NCI-H187 treated with DMSO at 0.1 percent for 48 hours (cell line): Measurements from ENCODE around the gene RPL32.
"Not testable (repeated sequence)": the region's sequence is repeated elsewhere in the genome, so short reads cannot be mapped to it uniquely, and the experiment has no call there.

Experiments used
- DNase-seq: peaks from one replicate; lab custom pipeline; 2025; lab: John Stamatoyannopoulos, UW

RPL32 gene

DNA sequence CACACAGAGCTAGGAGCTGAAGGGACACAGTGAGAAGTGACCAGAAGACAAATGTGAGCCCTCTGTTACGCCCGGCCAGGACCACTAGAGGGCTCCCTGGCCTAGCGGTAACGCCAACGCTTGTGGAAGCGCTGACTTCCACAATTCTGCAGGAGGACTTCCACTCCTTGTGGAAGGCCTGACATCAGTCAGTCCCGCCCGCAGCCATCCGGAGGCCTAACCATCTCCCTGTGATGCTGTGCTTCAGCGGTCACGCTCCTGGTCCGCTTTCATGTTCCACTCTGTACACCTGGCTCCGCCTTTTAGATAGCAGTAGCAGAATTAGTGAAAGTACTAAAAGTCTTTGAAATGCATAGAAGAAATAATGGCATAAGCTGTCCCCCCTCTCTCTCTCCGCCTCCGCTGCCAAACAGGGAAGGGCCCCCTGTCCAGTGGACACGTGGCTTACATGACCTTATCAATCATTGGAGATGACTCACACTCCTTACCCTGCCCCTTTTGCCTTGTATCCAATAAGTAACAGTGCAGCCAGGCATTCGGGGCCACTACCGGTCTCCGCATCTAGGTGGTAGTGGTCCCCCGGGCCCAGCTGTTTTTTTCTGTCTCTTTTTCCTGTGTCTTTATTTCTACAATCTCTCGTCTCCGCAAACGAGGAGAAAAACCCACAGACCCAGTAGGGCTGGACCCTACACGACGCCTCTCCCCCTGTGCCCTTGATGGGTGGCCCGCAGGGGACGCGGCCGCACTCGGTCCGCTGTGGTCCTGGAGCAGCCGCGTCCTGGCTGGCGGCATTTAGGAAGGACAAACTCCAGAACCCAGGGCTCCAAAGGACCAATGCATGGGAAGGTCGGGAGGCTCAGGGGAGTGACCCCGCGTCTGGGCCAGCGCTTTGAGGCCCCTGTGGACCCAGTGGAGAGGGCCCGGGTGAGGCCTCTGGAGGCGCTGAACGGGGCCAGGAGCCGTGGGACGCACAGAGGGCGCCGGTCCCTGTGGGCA is 27.0 kb upstream of the RPL32 start:
- DNase-seq, result no peak

DNA sequence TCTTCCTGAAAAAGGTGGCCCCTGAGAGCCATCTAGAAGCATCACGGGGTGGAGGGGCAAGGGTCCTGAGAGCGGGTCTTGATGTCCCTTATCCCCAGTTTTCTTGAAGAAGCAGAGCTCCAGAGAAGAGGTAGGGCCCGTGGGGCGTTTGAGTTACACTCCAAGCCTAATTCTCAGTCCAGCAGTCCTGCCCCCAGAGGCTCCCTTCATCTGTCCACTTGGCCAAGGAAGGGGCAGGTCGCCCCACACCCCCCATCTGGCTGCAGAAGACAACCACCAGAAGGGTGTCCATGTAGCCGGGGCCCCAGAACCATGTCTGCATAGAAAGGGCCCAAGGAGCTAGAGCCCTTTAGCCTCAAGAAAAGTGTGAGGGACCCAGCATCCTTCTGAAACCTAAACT is 25.5 kb upstream of the RPL32 start:
- DNase-seq, result no peak

DNA sequence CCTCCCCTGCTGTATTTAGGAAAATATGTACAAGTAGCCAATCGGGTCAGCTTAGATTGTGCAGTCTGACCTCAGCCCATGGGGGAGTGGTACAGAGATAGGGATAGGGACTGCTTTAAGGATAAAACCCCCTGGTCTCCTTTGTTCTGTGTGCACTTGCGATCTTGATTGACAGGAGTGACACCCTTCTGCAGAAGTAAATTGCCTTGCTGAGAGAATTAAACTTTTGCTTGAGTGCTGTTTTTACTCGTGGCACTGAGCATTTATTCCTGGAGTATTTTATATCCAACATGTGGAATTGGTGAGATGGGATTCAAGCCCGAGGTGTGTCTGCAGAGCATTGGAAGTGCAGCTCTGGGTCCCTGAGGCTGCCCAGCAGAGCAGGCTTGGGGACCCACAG is 23.9 kb upstream of the RPL32 start:
- DNase-seq, result no peak

DNA sequence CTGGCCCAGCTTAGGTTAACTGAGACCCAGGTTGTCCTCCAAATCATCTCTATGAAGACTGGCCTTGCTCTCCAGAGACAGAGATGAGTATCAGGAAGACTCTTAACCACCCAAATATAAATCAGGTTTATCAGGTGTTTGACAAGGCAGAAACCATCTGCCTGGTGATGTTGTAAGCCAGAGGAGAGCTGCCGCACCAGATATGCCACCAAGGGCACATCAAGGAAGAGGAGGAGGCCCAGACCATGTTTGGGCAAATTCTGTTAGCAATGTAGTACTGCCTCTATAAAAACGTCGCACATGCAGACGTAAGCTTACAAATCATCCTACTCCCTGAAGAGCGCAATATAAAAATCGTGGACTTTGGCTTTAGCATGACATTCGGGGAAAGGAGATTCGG is 21.0 kb upstream of the RPL32 start:
- no peak for DNase-seq

DNA sequence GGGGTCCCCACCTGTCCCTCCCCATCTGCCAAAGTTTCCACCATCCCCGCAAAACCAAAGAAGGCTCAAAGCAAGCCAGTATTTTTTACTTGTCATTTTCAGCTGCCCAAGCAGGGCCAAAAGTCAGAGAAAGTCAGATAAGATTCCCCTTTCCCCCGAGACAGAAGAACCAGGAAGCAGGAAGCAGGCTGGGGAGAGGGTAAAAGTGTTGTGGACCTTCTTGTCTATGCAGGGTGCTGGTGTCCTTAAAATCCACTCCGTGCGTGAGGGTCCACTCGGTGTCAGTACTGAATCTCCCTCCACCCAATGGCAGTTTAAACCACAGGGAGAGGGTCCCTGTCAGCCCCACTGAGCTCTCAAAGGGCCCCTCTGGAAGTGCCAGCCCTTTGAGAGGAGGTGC is 20.2 kb upstream of the RPL32 start:
- DNase-seq, result no peak

DNA sequence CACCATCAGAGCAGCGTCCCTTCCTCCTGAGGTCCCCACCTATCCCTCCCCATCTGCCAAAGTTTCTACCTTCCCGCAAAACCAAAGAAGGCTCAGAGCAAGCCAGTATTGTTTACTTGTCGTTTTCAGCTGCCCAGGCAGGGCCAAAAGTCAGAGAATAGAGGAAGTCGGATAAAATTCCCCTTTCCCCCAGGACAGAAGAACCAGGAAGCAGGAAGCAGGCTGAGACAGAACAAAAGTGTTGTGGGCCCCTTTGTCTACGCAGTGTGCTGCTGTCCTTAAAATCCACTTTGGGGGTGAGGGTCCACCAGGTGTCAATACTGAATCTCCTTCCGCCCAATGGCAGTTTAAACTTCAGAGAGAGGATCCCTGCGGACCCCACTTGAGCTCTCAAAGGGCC is 18.5 kb upstream of the RPL32 start:
- no peak for DNase-seq

DNA sequence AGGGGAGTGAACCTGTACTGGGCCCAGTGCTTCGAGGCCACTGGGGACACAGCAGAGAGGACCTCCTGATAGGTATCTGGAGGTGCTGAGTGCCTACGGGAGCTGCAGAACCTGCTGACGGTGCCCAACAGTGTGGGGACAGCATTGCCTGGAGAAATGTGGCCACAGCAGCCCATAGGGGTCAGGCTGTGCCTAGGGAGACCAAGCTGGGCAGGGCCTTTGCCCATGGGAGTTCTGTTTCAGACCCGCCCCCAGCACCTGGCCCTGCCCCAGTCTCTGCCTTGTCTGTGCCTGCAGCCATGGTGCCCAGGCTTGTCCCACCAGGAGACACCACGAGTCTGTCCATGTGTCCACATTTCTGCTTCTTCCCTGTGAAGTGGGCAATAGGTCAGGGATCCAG is 15.3 kb upstream of the RPL32 start:
- no peak for DNase-seq

DNA sequence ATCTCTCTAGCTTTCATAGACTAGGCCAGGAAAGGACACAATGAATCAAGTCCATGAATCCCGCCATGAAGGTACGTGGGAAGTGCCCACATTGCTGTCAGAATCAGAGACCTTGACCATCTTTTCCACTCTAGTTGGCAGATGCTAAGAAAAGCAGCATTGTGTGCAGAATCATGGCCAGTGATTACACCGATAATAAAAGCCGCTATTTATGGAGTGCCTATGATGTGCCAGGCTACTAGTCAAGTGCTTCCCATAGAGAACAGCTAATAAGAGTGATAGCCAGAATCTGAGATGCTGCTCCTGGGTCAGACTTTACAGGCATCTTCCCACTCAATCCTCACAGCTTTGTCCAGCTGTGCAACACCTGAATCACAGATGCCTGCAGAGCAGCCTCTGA is 13.2 kb upstream of the RPL32 start:
- no peak for DNase-seq

DNA sequence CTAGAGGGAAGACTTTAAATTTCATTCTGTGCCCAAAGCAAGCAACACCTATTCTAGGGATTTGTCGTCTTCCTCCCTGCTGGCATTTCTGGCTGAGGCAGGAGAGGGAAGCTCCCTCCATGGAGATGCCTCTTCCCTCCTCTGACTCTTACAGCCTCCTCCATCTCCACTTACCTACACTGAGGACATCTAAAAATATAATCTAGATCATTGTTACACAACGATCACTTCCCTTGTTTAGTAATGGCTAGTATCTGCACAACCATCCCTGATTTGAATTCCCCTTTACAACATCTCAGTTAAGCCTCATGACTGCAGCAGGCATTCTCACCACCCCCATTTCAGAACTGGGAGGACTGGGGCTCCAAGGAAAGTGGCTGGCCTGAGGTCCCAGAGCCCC is 12.5 kb upstream of the RPL32 start:
- not testable (repeated sequence) for DNase-seq

DNA sequence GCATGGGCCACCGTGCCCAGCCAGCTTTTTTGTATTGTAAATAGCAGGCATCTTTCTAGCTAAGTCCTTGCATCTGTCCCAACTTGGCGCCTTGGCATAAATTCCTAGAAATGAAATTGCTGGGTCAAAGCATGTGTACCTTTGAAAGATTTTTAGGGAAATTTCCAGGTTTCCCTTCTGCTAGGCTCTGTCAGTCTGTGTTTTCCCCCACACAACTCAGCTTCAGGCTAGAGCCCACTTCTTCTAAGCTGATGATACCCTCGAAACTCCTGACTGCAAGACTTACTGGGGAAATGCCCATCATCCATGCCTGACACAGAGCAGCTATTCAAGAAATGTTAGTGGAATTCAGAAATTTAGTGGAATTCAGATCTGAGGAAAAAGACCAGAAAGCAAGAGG is 10.8 kb upstream of the RPL32 start:
- DNase-seq, result no peak

DNA sequence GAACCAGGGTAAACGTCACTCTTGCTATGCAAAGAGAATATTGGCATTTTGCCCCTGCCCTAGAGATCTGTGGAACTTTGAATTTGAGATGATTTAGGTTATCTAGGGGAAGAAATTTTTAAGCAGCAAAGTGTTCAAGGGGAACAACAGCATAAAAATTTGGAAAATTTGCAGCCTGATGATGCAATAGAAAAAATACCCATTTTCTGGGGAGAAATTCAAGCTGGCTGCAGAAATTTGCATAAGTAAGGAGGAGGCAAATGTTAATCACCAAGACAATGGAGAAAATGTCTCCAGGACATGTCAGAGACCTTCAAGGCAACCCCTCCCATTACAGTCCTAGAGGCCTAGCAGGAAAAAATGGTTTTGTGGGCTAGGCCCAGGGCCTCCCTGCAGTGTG is 4.4 kb upstream of the RPL32 start:
- DNase-seq, result no peak

DNA sequence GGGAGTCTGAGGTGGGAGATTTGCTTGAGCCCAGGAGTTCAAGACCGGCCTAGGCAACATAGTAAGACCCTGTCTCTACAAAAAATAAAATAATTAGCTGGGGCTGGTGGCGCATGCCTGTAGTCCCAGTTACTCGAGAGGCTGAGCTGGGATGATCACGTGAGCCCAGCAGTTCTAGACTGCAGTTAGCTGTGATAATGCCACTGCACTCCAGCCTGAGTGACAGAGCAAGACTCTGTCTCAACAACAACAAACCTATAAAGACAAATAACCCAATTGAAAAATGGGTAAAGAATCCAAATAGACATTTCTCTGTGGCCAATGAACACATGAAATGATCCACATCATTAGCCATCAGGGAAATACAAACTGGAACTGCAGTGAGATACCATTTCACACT is 1.1 kb upstream of the RPL32 start:
- DNase-seq, result no peak

DNA sequence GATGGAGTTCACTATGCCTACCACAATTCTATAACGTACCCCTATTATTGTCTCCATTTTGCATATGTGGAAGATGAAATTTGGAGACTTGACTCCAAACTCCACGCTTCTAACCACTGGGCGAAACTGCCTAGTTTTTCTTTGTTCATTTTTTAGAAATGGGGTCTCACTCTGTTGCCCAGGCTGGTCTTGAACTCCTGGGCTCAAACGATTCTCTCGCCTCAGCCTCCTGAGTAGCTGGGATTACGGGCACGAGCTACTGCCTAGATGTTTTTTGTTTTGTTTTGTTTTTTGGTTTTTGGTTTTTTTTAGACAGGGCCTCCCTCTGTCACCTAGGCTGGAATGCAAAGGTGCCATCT is 584 bp upstream of the RPL32 start:
- DNase-seq, result no peak

DNA sequence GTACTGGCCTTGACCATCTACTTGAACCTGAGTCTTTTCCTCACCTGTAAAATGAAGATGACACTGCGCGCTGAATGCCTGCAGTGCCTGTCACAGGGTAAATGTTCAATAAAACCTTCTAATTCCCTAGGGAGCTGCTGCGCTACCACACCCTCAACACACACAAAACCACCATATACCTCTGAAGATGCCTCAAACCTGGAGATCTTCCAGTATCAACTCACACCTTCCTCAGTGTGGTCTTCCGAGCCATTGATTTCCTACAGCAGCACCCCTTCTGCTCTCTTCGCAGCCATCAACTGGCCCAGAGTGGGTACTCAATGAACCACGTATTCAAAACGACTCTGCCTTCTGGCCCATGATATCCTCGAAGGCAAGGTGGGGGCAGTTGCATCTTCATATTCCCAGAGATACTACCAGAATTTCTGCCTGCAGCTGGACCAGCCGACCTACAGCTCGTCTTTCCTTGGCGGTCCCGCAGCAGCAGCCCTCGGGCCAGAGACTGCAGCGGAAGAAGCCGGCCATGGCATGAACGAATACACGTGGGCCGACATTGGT is 695 bp downstream of the RPL32 start:
- DNase-seq, result no peak

DNA sequence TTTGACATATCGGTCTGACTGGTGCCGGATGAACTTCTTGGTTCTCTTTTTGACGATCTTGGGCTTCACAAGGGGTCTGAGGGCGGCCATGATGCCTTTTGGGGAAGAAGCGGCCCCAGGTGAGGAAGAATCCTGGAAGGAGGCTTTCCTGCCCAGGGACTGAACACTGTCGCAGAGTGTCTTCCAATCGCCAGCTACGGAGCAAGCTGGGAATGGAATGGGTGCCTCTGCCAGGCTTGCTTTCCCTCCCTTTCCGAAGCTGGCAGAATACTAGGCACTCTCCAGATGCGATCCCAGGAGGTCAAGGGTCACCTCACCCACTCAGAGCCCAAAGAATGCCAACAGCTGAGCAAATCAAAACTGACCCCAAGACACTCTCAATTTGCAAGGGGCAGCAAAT is 1.2 kb downstream of the RPL32 start:
- DNase-seq, result not testable (repeated sequence)

DNA sequence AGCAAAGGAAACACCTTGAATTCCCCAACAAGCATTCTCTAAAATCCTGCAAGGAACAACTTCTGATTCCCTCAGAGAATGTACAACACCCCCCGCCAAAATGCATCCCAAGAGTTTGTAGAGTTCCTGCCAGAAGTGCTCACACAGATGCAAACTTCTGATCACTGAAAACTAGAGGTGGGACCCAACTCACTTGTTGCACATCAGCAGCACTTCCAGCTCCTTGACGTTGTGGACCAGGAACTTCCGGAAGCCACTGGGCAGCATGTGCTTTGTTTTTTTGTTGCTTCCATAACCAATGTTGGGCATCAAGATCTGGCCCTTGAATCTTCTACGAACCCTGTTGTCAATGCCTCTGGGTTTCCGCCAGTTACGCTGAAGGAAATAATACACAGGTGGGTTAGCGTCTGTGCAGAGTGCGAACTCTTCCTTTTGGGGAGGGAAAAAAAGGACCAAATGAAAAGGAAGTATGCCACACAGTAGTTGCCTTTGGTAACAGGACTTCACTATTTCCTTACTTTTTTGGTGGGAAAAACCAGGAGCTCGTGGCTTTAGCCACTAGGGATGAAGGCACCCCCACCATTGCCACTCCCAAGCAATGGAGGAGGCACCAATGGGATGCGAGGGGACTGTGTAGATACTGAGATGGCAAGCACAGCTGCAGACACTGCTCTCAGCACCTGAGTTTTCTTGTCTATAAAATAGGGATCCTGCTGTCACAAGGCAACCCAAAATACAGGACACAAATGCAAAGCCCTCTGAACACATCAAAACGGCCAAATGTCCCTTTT is 2.0 kb downstream of the RPL32 start:
- no peak for DNase-seq

DNA sequence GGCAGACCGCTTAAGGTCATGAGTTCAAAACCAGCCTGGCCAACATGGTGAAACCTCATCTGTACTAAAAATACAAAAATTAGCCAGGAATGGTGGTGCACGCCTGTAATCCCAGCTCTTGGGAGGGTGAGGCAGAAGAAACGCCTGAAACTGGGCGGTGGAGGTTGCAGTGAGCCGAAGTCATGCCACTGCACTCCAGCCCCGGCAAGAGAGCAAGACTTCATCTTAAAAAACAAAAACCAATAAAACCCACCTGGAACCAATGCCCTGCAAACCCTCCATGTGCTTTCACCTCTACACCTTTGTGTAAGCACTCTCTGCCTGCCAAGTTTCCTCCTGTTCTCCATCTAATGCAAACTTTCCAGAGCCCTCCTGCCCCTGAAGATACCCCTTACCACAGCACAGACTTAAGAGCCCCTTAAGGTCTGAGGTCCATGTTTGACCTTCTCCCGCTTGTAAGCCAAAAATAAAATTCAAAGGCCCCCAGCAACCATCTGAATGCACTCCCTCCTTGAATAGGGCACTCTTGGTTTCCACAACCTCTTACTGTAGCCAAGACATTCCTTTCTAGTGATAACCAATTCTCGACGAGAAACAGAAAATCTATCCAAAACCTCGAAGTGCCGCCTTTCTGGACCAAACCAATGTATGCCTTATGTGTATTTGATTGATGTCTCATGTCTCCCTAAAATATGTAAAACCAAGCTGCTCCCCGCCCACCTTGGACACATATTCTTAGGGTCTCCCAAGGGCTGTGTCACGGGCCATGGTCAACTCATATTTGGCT is 3.0 kb downstream of the RPL32 start:
- no peak for DNase-seq

DNA sequence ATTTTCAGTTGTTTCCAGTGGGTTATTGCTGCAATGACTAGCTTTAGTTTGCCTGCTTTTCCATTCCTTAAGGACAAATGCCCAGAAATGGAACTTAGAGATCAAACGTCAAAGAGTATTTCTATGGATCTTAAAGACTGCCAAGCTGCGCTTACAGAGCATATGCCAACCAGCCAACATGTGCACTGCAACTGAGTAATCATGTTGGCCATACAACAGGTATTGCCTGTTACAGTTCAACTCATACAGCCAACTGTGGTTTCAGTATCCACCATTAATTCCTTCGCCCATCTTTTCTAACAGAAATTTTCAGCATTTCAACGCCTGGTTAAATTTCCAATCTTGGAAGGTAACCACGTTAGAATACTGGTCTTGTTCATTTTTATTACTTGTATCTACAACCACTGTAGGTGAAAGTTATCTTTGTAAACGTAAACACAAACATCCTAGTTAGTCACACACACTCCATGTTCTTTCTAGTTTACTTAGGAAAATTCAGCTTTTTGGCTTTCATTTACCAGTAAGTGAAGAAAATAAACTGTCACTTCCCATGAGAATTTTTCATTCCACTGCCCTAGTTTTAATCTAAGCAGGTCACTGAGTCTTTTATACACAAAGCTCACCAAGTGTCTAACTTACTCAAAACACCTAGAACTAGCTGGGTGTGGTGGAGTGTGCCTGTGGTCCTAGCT is 3.9 kb downstream of the RPL32 start:
- no peak for DNase-seq

DNA sequence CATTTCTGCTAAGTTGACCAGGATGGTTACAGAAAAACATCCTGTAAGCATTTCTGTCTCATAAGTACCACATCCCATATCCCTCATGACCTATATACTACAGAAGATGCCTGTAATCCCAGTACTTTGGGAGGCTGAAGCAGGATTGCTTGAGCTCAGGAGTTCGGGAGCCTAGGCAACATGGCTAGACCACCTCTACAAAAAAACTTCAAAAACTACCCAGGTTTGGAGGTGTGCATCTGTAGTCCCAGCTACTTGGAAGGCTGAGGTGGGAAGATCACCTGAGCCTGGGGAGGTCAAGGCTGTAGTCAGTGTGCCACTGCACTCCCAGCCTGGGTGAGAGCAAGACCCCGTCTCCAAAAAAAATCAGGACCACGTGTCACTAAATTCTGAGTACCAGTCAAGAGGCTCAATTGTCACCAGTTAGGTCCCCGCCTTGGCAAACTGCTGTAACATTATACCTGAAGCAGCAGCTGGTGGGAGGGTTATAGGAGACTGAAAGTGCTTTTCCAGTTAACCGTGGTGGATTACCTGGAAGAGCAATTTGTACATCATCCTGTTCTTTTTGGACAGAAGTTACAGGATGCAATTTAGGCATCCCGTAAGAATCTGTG is 6.2 kb downstream of the RPL32 start:
- no peak for DNase-seq

DNA sequence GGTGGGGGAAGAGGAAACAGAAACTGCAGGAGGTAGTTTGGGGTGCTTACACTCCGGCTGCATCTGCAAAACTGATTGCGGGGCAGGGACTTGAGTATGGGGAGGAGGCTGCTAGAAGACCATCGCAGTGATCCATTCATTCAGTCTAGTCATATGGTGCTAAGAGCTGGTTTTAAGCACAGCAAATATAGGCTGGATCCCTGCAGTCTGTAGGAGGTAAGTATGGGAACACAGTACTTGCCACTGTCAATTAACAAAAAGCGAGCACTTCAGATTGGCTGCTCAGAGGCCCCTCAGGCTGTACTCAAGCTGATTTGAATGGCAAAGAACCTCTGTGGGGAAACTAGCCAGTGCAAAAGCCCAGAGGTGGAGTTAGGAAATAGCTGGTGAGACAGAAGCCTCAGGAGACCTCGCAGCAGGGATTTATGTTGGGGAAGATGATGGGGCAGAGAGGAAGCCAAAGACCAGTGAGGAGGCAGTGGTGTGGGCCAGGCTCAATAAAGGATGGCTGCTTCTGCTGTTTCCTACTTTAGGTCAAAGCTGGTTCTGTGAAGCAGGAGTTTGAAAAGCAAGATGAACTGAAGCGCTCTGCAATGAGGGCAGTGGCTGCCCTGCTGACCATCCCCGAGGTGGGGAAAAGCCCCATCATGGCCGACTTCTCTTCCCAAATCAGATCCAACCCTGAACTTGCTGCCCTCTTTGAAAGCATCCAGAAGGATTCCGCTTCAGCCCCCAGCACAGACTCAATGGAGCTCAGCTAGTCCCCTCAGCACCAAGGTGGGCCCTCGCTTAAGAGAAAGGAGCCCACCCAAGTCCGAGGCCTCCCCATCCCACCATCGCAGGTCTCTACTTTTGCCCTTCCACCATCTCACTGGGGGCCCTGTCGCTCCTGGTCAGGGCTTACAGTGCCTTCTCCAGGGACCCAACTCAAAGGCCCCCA is 7.9 kb downstream of the RPL32 start:
- no peak for DNase-seq
